NCI-H526 (cell line): ENCODE data around the gene NEURL1.
"Not testable (repeated sequence)": the region's sequence is repeated elsewhere in the genome, so short reads cannot be mapped to it uniquely, and the experiment has no call there.

Source experiments
- DNase-seq, 2 experiments: peaks; one replicate each; lab custom pipeline; 2025; lab: John Stamatoyannopoulos, UW

Gene NEURL1

DNA sequence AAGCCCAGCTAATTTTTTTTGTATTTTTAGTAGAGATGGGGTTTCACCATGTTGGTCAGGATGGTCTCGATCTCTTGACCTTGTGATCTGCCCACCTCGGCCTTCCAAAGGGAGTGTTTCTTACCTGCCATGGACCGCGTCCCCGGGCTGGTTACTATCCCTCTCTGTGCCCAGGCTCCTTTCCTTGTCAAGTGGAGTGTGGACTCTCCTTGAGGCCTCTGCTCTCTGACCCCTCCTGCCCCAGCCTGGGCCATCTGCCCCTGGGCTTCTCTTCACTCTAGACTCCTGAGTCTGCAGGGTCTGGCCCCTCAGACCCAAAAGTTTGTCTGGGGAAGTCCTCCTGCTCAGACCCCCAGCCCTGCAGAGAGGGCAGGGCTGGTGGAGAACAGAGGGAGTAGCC lies 20.7 kb downstream of the NEURL1 start:
- no peak for DNase-seq

- no peak for DNase-seq
Observed at GRCh38 chr10:103517234-103518085, 24.0 kb downstream of the NEURL1 start.

DNA sequence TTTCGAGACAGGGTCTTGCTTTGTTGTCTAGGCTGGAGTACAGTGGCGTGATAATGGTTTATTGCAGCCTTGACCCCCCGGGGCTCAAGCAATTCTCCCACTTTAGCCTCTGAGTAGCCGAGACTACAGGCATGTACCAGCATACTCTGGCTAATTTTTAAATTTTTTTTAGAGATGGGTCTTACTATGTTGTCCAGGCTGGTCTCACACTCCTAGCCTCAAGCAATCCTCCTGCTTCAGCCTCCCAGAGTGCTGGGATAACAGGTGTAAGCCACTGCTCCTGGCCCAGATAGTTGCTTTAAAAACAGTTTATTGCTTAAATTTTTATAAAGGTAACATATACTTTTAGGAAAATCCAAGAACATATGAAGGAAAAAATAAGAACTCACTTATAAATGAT lies 26.3 kb downstream of the NEURL1 start:
- DNase-seq, result no peak

DNA sequence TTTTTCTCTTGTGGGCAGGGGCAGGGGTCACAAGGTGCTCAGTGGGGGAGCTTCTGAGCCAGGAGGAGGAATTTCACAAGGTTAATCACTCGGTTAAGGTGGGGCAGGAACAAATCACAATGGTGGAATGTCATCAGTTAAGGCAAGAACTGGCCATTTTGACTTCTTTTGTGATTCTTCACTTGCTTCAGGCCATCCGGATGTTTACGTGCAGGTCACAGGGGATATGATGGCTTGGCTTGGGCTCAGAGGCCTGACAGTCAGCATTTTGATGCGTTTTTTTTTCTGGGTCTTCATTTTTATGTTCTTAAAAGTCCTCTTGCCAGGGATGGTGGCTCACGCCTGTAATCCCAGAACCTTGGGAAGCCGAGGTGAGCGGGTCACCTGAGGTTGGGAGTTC lies 28.5 kb downstream of the NEURL1 start:
- not testable (repeated sequence) for DNase-seq

- DNase-seq, result no peak
Observed at GRCh38 chr10:103523683-103524082, 30.2 kb downstream of the NEURL1 start.

GRCh38 chr10:103525901-103526300 lies 32.4 kb downstream of the NEURL1 start:
- DNase-seq, result no peak

DNA sequence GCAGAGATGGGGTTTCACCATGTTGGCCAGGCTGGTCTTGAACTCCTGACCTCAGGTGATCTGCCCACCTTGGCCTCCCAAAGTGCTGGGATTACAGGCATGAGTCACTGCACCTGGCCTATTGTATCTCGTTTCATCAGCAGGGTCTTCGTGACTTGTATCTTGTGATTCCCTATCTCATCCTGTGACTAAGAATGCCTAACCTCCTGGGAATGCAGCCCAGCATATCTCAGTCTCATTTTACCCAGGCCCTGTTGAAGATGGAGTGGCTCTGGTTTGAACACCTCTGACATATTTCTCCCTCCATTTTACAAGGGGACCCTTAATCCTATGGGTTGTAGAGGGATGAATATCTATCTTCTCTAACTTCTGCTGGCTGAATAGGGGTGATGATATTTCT lies 34.0 kb downstream of the NEURL1 start:
- DNase-seq, result not testable (repeated sequence)

GRCh38 chr10:103528549-103528948 lies 35.0 kb downstream of the NEURL1 start:
- no peak for DNase-seq

DNA sequence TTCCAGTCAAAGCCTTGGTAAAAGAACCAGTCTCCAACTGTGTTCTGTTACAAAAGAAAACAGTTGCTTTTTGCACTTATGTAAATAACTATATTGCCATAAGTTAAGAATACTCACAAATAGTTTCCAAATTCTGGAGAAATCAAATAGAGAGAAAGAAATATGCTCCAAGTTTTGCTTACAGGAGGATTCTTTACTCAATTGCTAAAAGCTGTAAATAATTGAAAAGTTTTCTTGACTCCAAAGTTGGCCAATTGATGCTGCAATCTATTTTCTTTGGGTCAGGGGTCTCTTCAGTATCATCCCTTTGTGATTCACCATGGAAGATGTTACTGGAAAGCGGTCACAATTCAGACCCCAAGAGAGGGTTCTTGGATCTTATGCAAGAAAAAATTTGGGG lies 36.0 kb downstream of the NEURL1 start:
- no peak for DNase-seq

- no peak for DNase-seq
Observed at GRCh38 chr10:103533827-103534226, 40.3 kb downstream of the NEURL1 start.

GRCh38 chr10:103534621-103535498 lies 41.4 kb downstream of the NEURL1 start:
- DNase-seq, result no peak

DNA sequence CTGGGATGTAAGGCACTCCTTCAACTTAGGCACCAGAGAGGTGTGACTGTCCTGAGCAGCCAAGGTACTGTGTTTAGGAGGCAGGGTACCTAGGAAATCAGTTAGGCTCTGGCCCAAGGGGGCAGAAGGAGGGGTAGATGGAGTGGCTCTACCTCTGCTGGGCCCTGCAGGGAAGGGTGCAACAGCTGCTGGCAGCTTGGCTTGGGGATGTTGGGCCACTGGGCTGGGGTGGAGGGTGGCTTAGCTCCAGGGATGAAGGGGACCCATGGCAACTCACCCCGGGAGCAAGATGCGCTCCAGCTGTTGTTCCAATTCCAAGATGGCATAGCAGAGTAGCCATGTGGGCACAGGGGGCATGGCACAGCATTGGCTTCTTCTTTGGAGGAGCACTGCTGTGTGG lies 42.1 kb downstream of the NEURL1 start:
- no peak for DNase-seq

DNA sequence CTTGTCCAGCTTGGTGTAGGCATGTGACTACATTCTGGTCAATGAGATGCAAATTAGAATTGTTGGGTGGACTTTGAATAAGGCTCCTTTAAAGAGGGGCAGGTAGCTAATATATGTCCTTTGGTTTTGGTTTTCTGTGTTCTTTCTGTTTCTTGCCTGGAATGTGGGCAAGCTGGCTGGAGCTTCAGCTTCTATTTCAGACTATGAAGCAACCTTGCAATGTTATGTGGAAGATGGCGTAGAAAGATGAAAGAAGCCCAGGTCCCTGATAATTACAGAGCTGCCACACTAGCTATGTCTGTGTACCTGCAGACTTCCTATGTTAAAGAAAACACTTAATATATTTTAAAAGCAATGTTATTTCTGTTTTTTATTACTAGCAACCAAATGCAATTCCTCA lies 46.2 kb downstream of the NEURL1 start:
- DNase-seq, result no peak

DNA sequence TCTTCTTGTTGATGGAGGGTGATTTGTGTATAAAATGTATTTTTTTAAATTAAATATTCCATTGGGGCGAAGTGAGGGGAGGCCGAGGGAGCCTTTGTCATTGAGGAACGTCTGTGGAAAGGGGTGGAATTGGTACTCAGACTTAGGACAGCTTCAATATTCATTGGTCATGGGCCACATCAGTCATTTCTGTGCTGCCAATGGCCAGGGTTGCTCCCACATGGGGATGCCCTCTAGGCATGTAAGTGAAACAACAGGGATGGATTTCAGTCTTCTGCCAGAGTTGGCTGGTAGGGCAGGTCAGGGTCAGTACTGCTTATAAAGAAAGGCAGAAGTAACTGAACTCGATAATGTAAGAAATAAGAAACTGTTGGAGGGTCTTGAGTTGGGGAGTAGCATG lies 47.2 kb downstream of the NEURL1 start:
- DNase-seq, result no peak

DNA sequence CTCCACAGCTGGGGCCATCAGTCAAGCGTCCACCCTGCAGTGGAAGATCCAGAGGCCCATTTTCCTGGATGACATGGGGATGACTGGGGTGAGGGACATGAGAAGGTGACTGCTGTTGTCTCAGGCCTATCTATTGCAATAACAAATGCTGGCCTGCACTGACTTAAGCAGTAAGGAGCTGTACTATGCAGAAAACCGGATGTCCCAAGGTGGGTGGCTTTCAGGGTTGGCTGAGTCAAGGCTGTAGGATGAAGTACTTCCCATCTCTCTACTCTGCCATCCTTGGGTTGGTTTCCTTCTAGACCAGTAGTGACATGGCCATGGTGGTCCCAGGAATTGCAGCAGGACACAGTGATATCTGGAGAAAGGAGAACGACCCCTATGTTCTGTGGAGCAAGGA lies 48.1 kb downstream of the NEURL1 start:
- no peak for DNase-seq

DNA sequence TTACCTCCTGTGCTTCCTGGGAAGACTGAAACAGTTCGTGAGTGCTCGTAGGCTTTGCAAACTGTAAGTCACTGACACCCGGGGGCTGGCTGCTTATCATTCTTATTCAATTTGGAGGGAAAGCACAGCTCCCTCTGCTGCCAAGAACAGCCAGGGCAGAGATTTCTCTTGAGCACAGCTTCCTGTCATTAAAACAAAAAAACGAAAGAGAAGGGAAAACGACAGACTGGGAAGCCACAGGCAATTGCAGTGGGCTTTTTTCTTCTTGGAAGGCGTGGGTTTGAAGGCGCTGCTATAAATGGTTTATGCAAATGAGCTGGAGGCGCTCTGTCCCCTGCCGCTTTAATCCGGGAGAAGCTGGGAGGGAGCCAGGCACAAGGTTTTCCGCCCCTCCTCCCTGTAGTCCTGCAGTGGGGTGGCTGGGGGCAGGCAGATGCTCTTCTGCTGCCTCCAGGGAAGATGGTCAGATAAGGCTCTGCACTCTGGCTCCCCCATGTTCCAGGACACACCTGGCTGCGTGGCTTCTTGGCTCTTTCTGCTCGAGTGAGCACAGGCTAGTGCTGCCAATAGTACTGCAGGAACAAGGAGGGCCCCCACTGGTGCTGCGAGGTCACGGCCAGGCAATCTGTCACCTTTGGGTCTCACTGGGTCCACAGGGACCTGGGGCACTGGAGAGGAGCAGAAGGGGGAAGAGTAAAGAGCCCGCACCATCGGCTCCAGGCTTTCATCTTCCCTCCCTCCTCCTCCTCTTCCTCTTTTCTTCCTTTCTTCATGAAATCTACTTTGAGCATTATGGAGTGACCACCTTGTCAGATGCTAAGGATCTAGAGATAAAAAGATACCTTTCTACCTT lies 49.5 kb downstream of the NEURL1 start:
- DNase-seq, result peak; percentile 82 to 90

DNA sequence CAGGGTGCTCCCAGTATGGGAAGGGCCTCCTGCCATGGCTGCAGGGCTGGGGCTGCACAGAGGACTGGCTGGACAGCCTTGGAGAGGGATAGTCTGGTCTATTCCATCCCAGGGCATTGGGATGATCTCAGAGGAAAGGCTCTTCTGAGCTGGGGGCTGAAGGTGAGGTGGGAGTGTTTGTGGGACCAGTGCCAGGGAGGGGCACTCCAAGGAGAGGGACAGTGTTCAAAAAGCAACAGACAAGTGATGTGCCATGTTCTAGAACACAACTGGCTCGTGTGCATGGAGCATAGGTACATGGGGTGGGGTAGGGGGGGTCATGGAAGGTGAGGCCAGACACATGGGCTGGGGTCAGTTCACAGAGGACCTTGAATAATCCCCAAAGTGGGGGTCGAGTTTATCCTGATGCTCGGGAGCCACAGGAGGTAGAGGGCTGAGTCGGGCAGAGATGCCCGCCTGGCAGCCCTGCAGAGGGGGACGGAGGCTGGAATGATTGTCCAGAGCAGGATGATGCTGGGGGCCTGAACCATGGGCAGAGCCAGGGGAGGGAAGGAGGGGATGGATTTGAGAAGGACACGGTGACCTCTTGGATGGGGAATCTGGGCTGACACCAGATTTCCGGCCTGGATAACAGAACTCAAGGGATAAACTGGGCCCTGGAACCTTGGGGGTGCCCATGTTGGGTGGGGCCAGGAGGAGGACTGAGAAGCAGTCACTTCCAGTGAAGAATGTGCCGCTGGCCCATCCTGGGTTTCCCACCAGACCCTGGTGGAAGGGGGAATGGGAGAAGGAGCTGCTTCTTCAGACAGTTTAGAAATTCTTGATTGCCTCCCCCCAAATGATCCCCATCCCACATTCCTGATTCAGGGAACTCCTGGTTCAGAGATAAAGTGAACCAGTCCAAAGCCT lies 50.4 kb downstream of the NEURL1 start:
- DNase-seq, result no peak

GRCh38 chr10:103544657-103545310 lies 51.3 kb downstream of the NEURL1 start:
- no peak for DNase-seq

DNA sequence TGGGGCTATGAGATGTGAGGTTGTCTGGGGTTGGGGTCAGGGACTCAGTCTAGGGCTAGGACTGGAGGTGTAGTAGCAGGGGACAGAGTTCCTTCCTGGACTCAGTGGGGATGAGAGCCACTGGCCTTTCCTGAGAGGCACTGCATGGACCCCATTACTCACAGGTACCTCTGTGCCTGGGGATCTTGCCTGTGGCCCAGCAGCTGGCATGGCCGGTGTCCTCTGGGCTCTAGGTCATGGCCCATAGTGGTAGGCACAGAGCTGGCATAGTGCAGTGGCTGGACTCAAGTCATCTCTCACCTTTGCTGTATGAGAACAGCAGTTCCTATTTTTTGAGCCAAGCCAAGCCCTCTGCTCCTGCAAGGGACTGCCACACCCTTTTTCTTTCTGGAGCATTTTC lies 51.9 kb downstream of the NEURL1 start:
- no peak for DNase-seq

GRCh38 chr10:103545771-103546281 lies 52.3 kb downstream of the NEURL1 start:
- peak in 1 of 2 experiments; percentile 21 for DNase-seq
